Left colon (tissue), 2 donors: ENCODE results near the gene CHCHD6. TPM values are rescaled to one million over a fixed set of nuclear protein-coding genes. Genes with fewer than 3 reads are reported as not detected.

ENCODE experiments used
- ATAC-seq: fragments of 200-7000 bp; cut with Tn5 transposase; one replicate; pipeline ENCODE4 v1.9.1; 2020; ENCODE audit warnings: mild to moderate bottlenecking, moderate library complexity
- DNase-seq, 2 donors: peaks; one replicate each; pipeline ENCODE4 v3.0.0-alpha.2; 2020
- intact Hi-C, 2 donors: fragments of 100-400 bp; cut with DNase I in 1 of 2; cut with micrococcal nuclease in 1 of 2; formaldehyde crosslinking; loops; one replicate each; pipeline versions ENCODE4 v1.11.2 to v1.14.0; 2022; cut with DNase I, micrococcal nuclease
- total RNA-seq, 2 donors: library from RNA; stranded (reverse); fragmentation: NEBNext Ultra II Directional; extraction: Animal tissue kit (Norgen Biotek cat#: 25700); gene quantifications; one replicate each; pipeline ENCODE4 v1.2.1, GENCODE V29; 2021
- donor health status: DM: no; HTN: no; CAD: no.
- donor health status: DM: yes; HTN: yes; CAD: no.

CHCHD6 gene
- total RNA-seq, 2 donors from 2014 or later, result 8.9 to 11.4 TPM

- ATAC-seq (no peak), DNase-seq (no peak)
- intact Hi-C loops, result no loop called here
Measured at GRCh38 chr3:126667631-126668449, 36.2 kb upstream of the CHCHD6 start.

GRCh38 chr3:126668450-126669401, 35.3 kb upstream of the CHCHD6 start:
- no peak for ATAC-seq
- no peak for DNase-seq
- intact Hi-C loops, result no loop called here

GRCh38 chr3:126671521-126671920, 32.5 kb upstream of the CHCHD6 start:
- intact Hi-C loops, result no loop called here
- DNase-seq (no peak), ATAC-seq (no peak)

GRCh38 chr3:126672340-126672739, 31.7 kb upstream of the CHCHD6 start:
- DNase-seq (no peak), ATAC-seq (no peak)
- intact Hi-C loops, result no loop called here

GRCh38 chr3:126672741-126673140, 31.3 kb upstream of the CHCHD6 start:
- DNase-seq, result no peak
- no peak for ATAC-seq
- intact Hi-C loops, result no loop called here

- DNase-seq (no peak), ATAC-seq (no peak)
- intact Hi-C loops, result loop anchor here in 1 of 2 donors (5.0 kb wide), 1 partner anchor 870 kb away; no protein-coding TSS in a partner anchor
Measured at GRCh38 chr3:126676919-126677705, 26.9 kb upstream of the CHCHD6 start.

GRCh38 chr3:126677862-126678503, 26.1 kb upstream of the CHCHD6 start:
- DNase-seq (no peak), ATAC-seq (no peak)
- intact Hi-C loops, result loop anchor here in 1 of 2 donors (5.0 kb wide), 1 partner anchor 869 kb away; no protein-coding TSS in a partner anchor

- intact Hi-C loops, result loop anchor here in 1 of 2 donors (5.0 kb wide), 1 partner anchor 868 kb away; no protein-coding TSS in a partner anchor
- peak in 1 of 2 donors; percentile 29 for DNase-seq
Measured at GRCh38 chr3:126678693-126679317, 25.2 kb upstream of the CHCHD6 start.

GRCh38 chr3:126679318-126679751, 24.7 kb upstream of the CHCHD6 start:
- ATAC-seq, result peak; percentile 92
- intact Hi-C loops, result loop anchor here in 1 of 2 donors (5.0 kb wide), 1 partner anchor 868 kb away; no protein-coding TSS in a partner anchor
- DNase-seq, result peak; percentile 60 to 83

More at GRCh38 chr3:126678693-126679317, 25.2 kb upstream of the CHCHD6 start:
- ATAC-seq, result peak; percentile 90

- intact Hi-C loops, result loop anchor here in 1 of 2 donors (5.0 kb wide), 1 partner anchor 867 kb away; no protein-coding TSS in a partner anchor
- ATAC-seq, result no peak
- DNase-seq, result no peak
Measured at GRCh38 chr3:126679831-126680666, 24.0 kb upstream of the CHCHD6 start.

GRCh38 chr3:126680667-126681055, 23.4 kb upstream of the CHCHD6 start:
- intact Hi-C loops, result no loop called here
- no peak for ATAC-seq
- DNase-seq, result no peak

- DNase-seq, result no peak
- intact Hi-C loops, result no loop called here
- ATAC-seq, result no peak
Measured at GRCh38 chr3:126682009-126682408, 22.0 kb upstream of the CHCHD6 start.

- no peak for ATAC-seq
- intact Hi-C loops, result no loop called here
- no peak for DNase-seq
Measured at GRCh38 chr3:126683069-126683468, 21.0 kb upstream of the CHCHD6 start.

- intact Hi-C loops, result no loop called here
- DNase-seq, result no peak
Measured at GRCh38 chr3:126684218-126684751, 19.8 kb upstream of the CHCHD6 start.

GRCh38 chr3:126685021-126685420, 19.0 kb upstream of the CHCHD6 start:
- intact Hi-C loops, result no loop called here
- ATAC-seq, result no peak

More at GRCh38 chr3:126684218-126684751, 19.8 kb upstream of the CHCHD6 start:
- ATAC-seq, result no peak

GRCh38 chr3:126685493-126685892, 18.5 kb upstream of the CHCHD6 start:
- DNase-seq, result no peak
- intact Hi-C loops, result no loop called here

More at GRCh38 chr3:126685021-126685420, 19.0 kb upstream of the CHCHD6 start:
- no peak for DNase-seq

More at GRCh38 chr3:126685493-126685892, 18.5 kb upstream of the CHCHD6 start:
- no peak for ATAC-seq
